IMR-90 (cell line): ENCODE measurements around the gene WASHC3. TPM values are rescaled to one million over a fixed set of nuclear protein-coding genes. Genes with fewer than 3 reads are reported as not detected.

Source experiments
- ATAC-seq: fragments of 200-7000 bp; cut with Tn5 transposase; 2 replicates; pipeline ENCODE4 v1.9.1; 2020; ENCODE audit warnings: low read depth, mild to moderate bottlenecking, moderate library complexity
- BruUV-seq: library from RNA; stranded (reverse); fragments of 400-500 nt; replicated peaks from 2 replicates; lab custom pipeline; 2021; lab: Mats Ljungman, UMichigan
- CTCF ChIA-PET: fragments of 300-600 bp; formaldehyde crosslinking; extraction: SDS; loops from one replicate; lab custom pipeline; 2021; ENCODE audit warnings: antibody characterized with exemption; lab: Yijun Ruan, JAX
- POLR2A ChIA-PET: fragments of 300-600 bp; sonication (Branson Sonifier 250); formaldehyde crosslinking; loops from one replicate; lab custom pipeline; 2022; ENCODE audit warnings: antibody characterized with exemption; ENCODE audit not compliant: unreplicated experiment; lab: Charles Lee
- DNase-seq: peaks from one replicate; pipeline ENCODE4 v3.0.0; 2013
- H2AFZ ChIP-seq: replicated peaks from 2 replicates; pipeline ENCODE3; 2013; ENCODE audit warnings: low read length, mild to moderate bottlenecking; ENCODE audit not compliant: poor library complexity
- H2AK5ac ChIP-seq: 2 replicates; pipeline ENCODE4 v1.6.1; 2013; ENCODE audit warnings: low read depth, low read length, inconsistent platforms
- H2AK9ac ChIP-seq: replicated peaks from 2 replicates; pipeline ENCODE3; 2013; ENCODE audit warnings: mild to moderate bottlenecking, low read depth, low read length, moderate library complexity; ENCODE audit not compliant: poor library complexity
- H2BK120ac ChIP-seq: 2 replicates; pipeline ENCODE4 v1.6.1; 2013; ENCODE audit warnings: low read depth, low read length, inconsistent platforms
- H2BK15ac ChIP-seq: 3 replicates; pipeline ENCODE4 v1.6.1; 2013; ENCODE audit warnings: low read depth, low read length, inconsistent platforms
- H2BK20ac ChIP-seq: 2 replicates; pipeline ENCODE4 v1.6.1; 2013; ENCODE audit warnings: low read depth, mild to moderate bottlenecking, inconsistent platforms, low read length, moderate library complexity
- H2BK5ac ChIP-seq: 2 replicates; pipeline ENCODE4 v1.6.1; 2013; ENCODE audit warnings: mild to moderate bottlenecking, low read depth, low read length, inconsistent platforms; ENCODE audit not compliant: poor library complexity, severe bottlenecking
- H3K14ac ChIP-seq: replicated peaks from 2 replicates; pipeline ENCODE4 v1.6.1; 2013; ENCODE audit warnings: low read depth, low read length, inconsistent platforms
- H3K18ac ChIP-seq: 2 replicates; pipeline ENCODE4 v1.6.1; 2013; ENCODE audit warnings: low read depth, low read length, control low read depth
- H3K23ac ChIP-seq: 2 replicates; pipeline ENCODE4 v1.6.1; 2013; ENCODE audit warnings: low read depth, low read length, inconsistent platforms
- H3K27ac ChIP-seq: 2 replicates; pipeline ENCODE4 v1.5.1; 2013; ENCODE audit warnings: mild to moderate bottlenecking, control low read depth, low read length; ENCODE audit not compliant: insufficient read depth
- H3K27me3 ChIP-seq: 2 replicates; pipeline ENCODE4 v1.6.1; 2013; ENCODE audit warnings: low read length; ENCODE audit not compliant: control insufficient read depth, insufficient read depth
- H3K36me3 ChIP-seq: 2 replicates; pipeline ENCODE4 v1.6.1; 2013; ENCODE audit warnings: low read length, mixed read lengths; ENCODE audit not compliant: control insufficient read depth, insufficient read depth
- H3K4ac ChIP-seq: 2 replicates; pipeline ENCODE4 v1.6.1; 2013; ENCODE audit warnings: low read depth, low read length, inconsistent platforms
- H3K4me1 ChIP-seq: 2 replicates; pipeline ENCODE4 v1.6.1; 2013; ENCODE audit warnings: low read length, mixed read lengths; ENCODE audit not compliant: control insufficient read depth, insufficient read depth
- H3K4me2 ChIP-seq: 2 replicates; pipeline ENCODE4 v1.6.1; 2013; ENCODE audit warnings: low read depth, mild to moderate bottlenecking, control low read depth, low read length, moderate library complexity
- H3K4me3 ChIP-seq: 2 replicates; pipeline ENCODE4 v1.5.1; 2013; ENCODE audit warnings: low read depth, mild to moderate bottlenecking, control low read depth, low read length, moderate library complexity; ENCODE audit not compliant: insufficient read depth
- H3K56ac ChIP-seq: 2 replicates; pipeline ENCODE4 v1.6.1; 2013; ENCODE audit warnings: low read length, inconsistent platforms; ENCODE audit not compliant: insufficient read depth; ENCODE audit errors: extremely low read depth
- H3K79me1 ChIP-seq, 2 experiments: 2 replicates each; pipeline ENCODE4 v1.6.1; 2013; ENCODE audit warnings: low read length in 2 of 2, inconsistent platforms in 1 of 2, low read depth in 1 of 2
- H3K9ac ChIP-seq: 2 replicates; pipeline ENCODE4 v1.6.1; 2013; ENCODE audit warnings: low read depth, low read length, control low read depth
- H3K9me1 ChIP-seq: 2 replicates; pipeline ENCODE4 v1.6.1; 2013; ENCODE audit warnings: low read length, inconsistent platforms; ENCODE audit not compliant: insufficient read depth
- H3K9me3 ChIP-seq: 2 replicates; pipeline ENCODE4 v1.6.1; 2013; ENCODE audit warnings: low read length; ENCODE audit not compliant: control insufficient read depth, insufficient read depth
- H4K20me1 ChIP-seq: 2 replicates; pipeline ENCODE4 v1.6.1; 2013; ENCODE audit warnings: low read length, inconsistent platforms; ENCODE audit not compliant: insufficient read depth
- H4K5ac ChIP-seq: 2 replicates; pipeline ENCODE4 v1.6.1; 2013; ENCODE audit warnings: mild to moderate bottlenecking, low read depth, low read length, control low read depth
- H4K8ac ChIP-seq, 2 experiments: 2 replicates each; pipeline ENCODE4 v1.6.1; 2013; ENCODE audit warnings: low read depth in 2 of 2, low read length in 2 of 2, control low read depth in 1 of 2, inconsistent platforms in 1 of 2
- H4K91ac ChIP-seq: 2 replicates; pipeline ENCODE4 v1.6.1; 2013; ENCODE audit warnings: low read depth, low read length, inconsistent platforms; ENCODE audit not compliant: insufficient read depth
- CHD1 ChIP-seq: IDR thresholded peaks from 2 replicates; pipeline ENCODE4 v1.6.1; 2012; ENCODE audit warnings: low read depth, low read length, improper control_type of control experiment
- NFE2L2 ChIP-seq: fragments of 150-350 bp; IDR thresholded peaks from 2 replicates; pipeline ENCODE4 v1.6.1; 2016; ENCODE audit warnings: low read depth, mild to moderate bottlenecking, low read length
- dilution Hi-C: fragments of 300-500 bp; cut with HindIII; formaldehyde crosslinking; loops from one replicate; pipeline ENCODE4 v1.14.3; 2018; ENCODE audit warnings: low sequenced_read_pairs; ENCODE audit not compliant: unreplicated experiment
- in situ Hi-C: fragments of 300-500 bp; cut with MboI; formaldehyde crosslinking; loops from 3 replicates; pipeline ENCODE4 v1.14.3; 2019; ENCODE audit warnings: low sequenced_read_pairs, inconsistent platforms, mixed read lengths
- intact Hi-C: fragments of 100-400 bp; cut with micrococcal nuclease; formaldehyde crosslinking; loops from 2 replicates; pipeline ENCODE4 v1.10.0; 2022
- polyA plus RNA-seq, 3 experiments: library from polyadenylated mRNA; depleted of rRNA; stranded (reverse); fragments of >200 nt; gene quantifications; 2 replicates each; pipeline ENCODE4 v1.2.3, GENCODE V29; 2012; ENCODE audit warnings: low replicate concordance in 1 of 3
- total RNA-seq: library from RNA; depleted of rRNA; stranded (reverse); fragments of >200 nt; gene quantifications from 2 replicates; pipeline ENCODE4 v1.2.3, GENCODE V29; 2012

Gene WASHC3
- total and polyA plus RNA-seq, 2 of the 4 experiments (the other 2 are of a cell fraction) = 54.8 to 87.1 TPM

DNA sequence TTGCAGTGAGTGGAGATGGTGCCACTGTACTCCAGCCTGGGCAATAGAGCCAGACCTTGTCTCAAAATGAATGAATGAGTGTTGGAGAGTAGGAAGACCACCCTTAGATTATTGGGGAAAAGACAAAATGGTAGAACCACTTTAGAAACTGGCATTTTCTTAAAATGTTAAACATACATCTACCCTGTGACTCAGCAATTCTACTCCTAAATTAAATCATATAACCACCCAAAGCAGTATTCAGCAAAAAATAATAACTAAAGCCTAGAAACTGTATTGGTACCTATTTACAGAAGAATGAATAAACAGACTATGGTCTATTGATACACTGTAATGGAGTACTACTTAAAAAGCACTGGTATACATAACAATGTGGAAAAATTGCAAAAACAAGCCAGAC, 49.0 kb upstream of the WASHC3 start:
- H3K79me1 ChIP-seq = peaks cover 5 to 10% of the 10 kb centered on the region in 2 experiments; a peak in 3 of 4 replicates
- no peak overlapping the region for H2BK15ac ChIP-seq
- H3K18ac ChIP-seq = no peak overlapping the region
- H3K4me2 ChIP-seq = no peak overlapping the region
- no peak overlapping the region for H4K5ac ChIP-seq
- H3K4me3 ChIP-seq = no peak overlapping the region
- H2AFZ ChIP-seq = no peak overlapping the region
- dilution Hi-C loops = no loop called here
- TF ChIP-seq CHD1 (no peak), NFE2L2 (peak; percentile 70; the same call in 1 of the 2 replicates)
- H3K9me3 ChIP-seq = 0 out of 2 replicates have a peak, but pooled peaks cover 3% of the 10 kb centered on the region
- no peak for ATAC-seq
- H3K27me3 ChIP-seq = no peaks in the 10 kb centered on the region
- no peak overlapping the region for H3K14ac ChIP-seq
- intact Hi-C loops = no loop called here
- in situ Hi-C loops = no loop called here
- no TSS peak for BruUV-seq
- H3K36me3 ChIP-seq = peaks cover 28% of the 10 kb centered on the region
- no peak overlapping the region for H2BK20ac ChIP-seq
- H3K9me1 ChIP-seq = no peaks in the 10 kb centered on the region
- H2BK5ac ChIP-seq = no peak overlapping the region
- H2BK120ac ChIP-seq = no peak overlapping the region
- no peak overlapping the region for H3K27ac ChIP-seq
- no peak overlapping the region for H3K56ac ChIP-seq
- no peak overlapping the region for H3K9ac ChIP-seq
- no peak overlapping the region for H2AK9ac ChIP-seq
- no peaks in the 10 kb centered on the region for H3K4me1 ChIP-seq
- no peaks in the 10 kb centered on the region for H4K20me1 ChIP-seq
- H3K4ac ChIP-seq = no peak overlapping the region
- POLR2A ChIA-PET = no interaction called here
- H3K23ac ChIP-seq = no peak overlapping the region
- no peak overlapping the region; a peak in 1 of 4 replicates for H4K8ac ChIP-seq
- DNase-seq = no peak
- H2AK5ac ChIP-seq = no peak overlapping the region
- CTCF ChIA-PET = no interaction called here
- no peak overlapping the region for H4K91ac ChIP-seq
